GM19372 (cell line): ENCODE data around the gene VMP1.
A peak's percentile ranks its signal among the peaks of the same experiment; 100 is the strongest.

Source experiments
- ATAC-seq: cut with Tn5 transposase; IDR thresholded peaks from one replicate; pipeline ENCODE4 v1.9.1; 2021; ENCODE audit warnings: mild to moderate bottlenecking, low read depth, moderate library complexity; ENCODE audit not compliant: unreplicated experiment

VMP1 gene

DNA sequence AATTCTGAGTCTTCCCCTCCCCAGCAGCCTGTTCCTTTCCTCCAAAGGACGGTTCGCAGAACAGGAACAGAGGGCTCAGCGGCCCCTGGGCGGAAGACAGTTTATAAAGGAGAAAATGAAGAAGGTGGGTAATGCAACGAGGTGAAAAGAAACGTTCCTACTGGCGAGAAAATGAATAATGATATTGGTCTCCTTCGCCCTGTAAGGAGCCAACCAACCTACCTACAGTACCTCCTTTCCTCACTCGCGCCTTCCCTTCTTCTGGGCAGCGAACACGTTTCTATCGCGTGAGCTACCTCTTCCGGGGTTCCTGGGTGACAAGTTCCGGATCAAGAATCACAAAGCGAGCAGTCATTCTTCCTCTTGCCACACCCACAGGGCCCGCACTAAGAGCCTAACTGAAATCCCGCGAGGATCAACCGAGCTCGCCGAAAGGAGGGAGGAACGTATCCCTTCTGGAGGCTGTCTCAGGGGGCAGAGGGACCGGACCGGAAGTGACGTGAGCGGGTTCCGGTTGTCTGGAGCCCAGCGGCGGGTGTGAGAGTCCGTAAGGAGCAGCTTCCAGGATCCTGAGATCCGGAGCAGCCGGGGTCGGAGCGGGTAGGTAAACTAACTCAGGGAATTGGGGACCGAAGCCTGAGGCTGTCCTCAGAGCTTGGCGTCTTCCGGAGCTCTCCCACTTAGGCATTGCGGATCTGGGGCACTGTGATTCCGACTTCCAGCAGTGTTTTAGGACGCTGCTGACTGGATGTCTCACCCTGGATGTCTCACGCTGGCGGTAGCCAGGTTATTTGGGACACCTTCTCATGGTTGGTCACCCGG, at the start of gene VMP1, which contains the start of gene PTRH2:
VMP1 (plus strand) TSS at position 506 of the 822 bp plus-strand sequence. CDS start 23,793 bp downstream, outside the sequence.
PTRH2 (minus strand) TSS at position 282 of the 822 bp plus-strand sequence. CDS start 9,452 bp downstream, outside the sequence.
- ATAC-seq, result peak; percentile 94

DNA sequence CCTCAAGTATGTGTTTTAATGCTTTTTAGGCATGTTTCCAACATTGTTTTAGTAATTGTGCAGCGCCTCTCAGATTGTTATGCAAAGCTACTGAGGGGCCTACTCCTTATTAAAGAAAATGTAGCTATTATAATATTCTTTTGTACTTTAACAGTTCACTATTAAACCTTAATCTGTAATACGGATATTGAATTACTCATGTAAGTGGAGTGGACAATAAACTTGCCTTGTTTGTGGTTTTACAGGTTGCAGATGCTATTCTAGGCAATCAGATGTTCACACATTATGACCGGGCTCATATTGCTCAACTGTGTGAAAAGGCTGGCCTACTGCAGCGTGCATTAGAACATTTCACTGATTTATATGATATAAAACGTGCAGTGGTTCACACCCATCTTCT, 41.2 kb upstream of the VMP1 start:
- ATAC-seq, result no peak

GRCh38 chr17:59668816-59669215, 38.6 kb upstream of the VMP1 start:
- ATAC-seq, result no peak

GRCh38 chr17:59669411-59669810, 38.0 kb upstream of the VMP1 start:
- no peak for ATAC-seq

DNA sequence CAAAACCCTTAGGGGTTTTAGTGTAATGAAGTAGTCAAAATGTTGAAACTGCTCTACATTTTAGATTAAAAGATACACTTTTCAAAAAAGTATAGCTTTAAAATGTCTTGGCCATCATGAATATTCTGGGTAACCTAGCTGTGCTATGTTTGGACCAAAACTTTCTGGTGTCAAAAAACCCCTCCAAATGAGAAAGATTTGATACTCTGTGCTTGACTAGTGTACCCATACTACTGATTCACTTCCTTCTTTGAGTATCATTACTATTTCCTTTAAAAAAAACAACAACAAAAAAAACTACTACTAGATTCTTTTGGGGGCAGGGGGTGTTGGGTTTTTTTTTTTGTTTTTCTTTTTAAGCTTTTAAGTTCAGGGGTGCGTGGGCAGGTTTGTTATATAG, 37.5 kb upstream of the VMP1 start:
- no peak for ATAC-seq

DNA sequence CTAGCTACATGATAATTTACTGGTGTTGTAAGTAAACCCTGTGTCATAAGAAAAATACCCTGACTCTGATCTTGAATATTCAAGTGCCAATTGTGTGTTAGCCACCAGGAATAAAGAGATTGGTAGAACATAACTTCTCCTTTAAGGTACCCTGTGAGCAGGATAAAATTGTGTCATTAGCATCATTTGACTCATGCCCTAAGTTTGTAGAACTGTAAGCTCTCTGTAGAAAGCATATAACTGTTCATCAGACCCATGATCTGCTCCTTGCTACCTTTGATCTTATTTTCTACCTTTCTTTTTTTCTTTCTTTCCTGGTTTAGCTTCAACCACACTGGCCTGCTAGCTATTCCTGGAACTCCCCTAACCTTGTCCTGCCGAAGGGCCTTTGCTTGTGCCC, 36.1 kb upstream of the VMP1 start:
- no peak for ATAC-seq

DNA sequence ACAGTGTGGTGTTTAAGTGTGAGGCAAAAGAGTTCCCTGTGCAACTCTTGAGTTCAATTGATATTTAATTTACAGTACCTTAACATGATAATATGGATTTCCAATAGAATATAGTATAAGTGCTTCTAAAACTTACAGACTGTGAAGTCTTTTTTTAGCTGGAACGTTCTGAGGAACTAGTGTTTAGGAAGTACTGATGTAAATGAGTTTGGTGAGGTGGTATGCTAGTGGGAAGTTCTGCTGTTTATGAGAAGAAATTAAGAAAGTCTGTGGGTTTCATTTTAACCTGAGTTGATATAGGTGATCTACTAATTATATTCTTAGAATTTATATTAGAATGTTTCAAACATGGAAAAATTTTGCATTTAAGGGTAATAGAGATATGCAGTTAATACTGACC, 32.2 kb upstream of the VMP1 start:
- ATAC-seq, result no peak

DNA sequence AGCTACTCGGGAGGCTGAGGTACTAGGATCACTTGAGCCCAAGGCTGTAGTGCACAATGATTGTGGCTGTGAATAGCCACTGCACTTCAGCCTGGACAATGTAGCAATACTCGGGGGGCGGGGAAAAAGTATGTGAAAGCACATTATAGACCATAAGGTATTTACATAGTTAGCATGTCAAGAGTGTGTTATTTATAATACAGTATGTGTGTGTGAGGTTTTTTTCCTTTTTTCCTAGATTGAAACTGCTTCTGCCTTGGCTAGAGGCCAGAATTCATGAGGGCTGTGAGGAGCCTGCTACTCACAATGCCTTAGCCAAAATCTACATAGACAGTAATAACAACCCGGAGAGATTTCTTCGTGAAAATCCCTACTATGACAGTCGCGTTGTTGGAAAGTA, 30.7 kb upstream of the VMP1 start:
- ATAC-seq, result no peak

- no peak for ATAC-seq
Measured at GRCh38 chr17:59678918-59679317, 28.5 kb upstream of the VMP1 start.

- no peak for ATAC-seq
Measured at GRCh38 chr17:59680314-59680713, 27.1 kb upstream of the VMP1 start.

DNA sequence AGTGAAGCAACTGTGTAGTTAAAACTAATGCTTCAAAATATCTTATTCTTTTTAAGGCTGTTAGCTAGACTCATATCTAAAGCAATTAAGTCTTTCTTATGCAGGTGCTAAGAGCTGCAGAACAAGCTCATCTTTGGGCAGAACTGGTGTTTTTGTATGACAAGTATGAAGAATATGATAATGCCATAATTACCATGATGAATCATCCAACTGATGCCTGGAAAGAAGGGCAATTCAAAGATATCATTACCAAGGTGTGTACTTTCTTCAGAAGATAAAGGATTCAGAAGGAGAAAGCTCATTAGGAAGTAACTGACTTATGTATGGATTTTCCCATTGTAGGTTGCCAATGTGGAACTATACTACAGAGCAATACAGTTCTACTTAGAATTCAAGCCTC, 24.2 kb upstream of the VMP1 start:
- ATAC-seq, result no peak

GRCh38 chr17:59684967-59685366, 22.5 kb upstream of the VMP1 start:
- ATAC-seq, result no peak

DNA sequence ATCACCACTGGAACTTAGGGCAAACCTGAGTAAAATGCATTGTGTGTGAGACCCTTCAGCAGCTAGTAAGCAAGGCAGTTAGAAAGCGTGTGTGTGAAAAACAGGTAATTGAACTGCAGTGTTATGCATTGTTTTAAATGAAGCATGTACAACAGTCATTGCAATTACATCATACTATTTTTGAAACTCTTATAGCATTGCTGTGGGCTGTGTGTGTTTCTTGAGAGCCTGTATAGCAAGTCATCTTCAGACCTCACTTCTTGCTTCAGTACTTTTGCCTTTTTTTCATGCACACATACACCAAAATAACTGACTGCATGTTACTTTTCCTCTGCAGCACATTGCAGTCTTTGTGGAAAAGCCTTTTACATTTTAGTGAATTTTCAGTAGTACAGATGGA, 19.4 kb upstream of the VMP1 start:
- no peak for ATAC-seq

GRCh38 chr17:59688496-59688895, 19.0 kb upstream of the VMP1 start:
- ATAC-seq, result no peak

- ATAC-seq, result no peak
Measured at GRCh38 chr17:59693582-59693981, 13.9 kb upstream of the VMP1 start.

DNA sequence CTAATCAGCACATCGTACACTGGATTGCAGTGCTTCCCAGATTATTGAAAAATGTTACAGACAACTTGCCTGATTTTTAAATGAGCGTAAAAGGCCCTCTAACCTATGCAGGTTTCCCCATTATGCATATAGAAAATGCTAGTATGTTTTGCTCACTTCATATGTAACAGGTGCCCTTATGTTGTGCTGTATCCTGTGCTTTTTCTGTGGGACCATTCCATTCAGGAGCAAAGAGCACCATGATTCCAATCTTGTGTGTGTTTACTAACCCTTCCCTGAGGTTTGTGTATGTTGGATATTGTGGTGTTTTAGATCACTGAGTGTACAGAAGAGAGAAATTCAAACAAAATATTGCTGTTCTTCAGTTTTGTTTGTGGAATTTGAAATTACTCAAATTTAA, 13.1 kb upstream of the VMP1 start:
- ATAC-seq, result no peak

DNA sequence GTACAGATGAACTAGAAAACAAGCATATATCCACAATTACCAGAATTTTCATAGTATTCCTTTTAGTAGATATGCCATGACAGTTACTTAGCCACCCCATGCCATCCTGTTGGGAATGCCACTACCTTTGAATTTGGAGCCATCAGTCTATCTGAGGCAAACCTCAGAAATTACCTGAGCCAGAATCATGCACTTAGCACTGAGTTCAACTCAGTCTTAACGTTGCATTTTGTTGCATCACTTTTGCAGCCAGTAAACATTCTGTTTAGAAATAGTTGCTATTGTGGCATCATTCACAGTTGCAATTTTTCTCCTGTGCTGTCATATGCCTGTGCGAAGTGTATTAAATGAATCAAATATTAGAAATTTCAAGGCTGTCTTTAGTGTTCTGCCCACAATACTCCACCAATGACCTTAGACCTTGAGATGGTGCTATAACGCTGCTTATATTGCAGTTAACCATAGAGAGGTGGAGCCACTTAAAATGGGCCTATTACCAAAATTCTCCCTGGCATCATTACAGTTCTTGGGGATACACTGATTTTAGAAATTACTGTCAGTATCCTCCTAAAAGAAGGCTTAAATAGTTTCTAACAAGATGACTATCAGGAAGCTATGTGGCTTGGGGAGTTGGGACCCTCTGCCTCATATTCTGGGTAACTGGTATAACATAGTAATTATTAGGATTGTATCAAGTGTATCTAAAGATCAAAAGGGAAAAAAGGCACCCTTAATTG, 11.3 kb upstream of the VMP1 start:
- ATAC-seq, result no peak

- ATAC-seq, result no peak
Measured at GRCh38 chr17:59696682-59697277, 10.7 kb upstream of the VMP1 start.

DNA sequence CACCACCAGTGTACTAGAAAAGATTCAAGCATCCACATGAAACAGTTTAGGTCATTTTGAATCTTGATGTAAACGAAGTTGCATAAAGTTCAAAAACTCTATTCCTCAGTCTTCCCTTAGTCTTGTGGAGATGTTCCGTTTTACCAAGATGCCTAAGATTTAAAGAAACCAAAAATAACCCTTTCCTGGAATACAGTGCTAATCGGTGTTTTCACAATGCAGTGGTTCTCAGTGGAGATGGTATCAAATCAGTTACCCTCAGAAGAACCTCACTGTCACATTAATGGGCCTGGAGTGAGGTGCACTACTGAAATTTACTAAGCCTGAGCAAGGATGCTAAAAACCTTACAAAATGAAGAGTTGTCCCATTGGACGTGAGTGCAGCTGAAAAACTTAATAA, 9.3 kb upstream of the VMP1 start:
- ATAC-seq, result no peak

DNA sequence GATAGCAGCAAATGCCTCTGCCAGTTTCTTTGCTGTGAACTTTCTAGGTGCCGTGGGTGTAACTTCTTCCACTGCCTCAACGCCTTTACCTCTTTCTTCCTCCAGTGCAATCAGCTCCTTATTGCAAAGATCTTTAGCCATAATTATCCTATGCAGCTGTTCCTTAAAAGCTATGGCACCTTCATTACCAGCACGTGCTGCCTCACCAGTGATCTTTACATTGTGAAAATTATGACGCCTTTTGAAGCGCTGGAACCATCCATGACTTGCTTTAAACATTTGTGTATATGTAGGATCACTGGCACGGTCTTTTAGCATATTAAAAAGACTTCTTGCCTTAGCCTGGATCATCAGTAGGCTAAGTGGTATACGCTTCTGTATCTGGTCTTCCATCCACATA, 8.2 kb upstream of the VMP1 start:
- no peak for ATAC-seq

DNA sequence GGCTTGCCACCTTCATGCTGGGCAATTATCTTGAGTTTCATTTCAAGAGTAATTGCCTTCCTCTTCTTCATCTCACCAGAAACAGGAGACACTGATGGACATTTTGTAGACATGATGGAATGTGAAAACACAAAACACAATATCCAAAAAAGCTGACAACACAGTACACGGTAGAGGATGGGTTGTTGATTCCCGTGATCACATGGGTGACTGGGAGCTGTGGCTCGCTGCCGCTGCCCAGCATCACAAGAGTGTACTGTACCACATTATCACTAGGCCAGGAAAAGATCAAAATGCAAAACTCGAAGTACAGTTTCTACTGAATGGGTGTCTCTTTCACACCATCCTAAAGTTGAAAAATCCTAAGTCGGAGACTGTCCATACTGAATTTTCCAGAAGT, 7.7 kb upstream of the VMP1 start:
- ATAC-seq, result no peak
